Activated CD4-positive, alpha-beta T cell treated with anti-CD3 and anti-CD28 coated beads, Interleukin-2, amount 50 U/mL, for 4 hours (primary cell): ENCODE data around the gene C2orf92.

Experiments used
- DNase-seq, 2 experiments: peaks; one replicate each; pipeline ENCODE4 v3.0.0-alpha.2; 2020

Gene C2orf92

GRCh38 chr2:97749581-97749980 is 80.1 kb downstream of the C2orf92 start:
- no peak for DNase-seq

GRCh38 chr2:97750017-97750416 is 80.5 kb downstream of the C2orf92 start:
- no peak for DNase-seq

- DNase-seq: no peak
These were observed 82.2 kb downstream of the C2orf92 start for GRCh38 chr2:97751752-97752151.
